ENCODE results near the gene CWC27.

The CWC27 gene

GRCh38 chr5:65043843-65044359 lies 275.2 kb downstream of the CWC27 start:
- no peak for DNase-seq

DNA sequence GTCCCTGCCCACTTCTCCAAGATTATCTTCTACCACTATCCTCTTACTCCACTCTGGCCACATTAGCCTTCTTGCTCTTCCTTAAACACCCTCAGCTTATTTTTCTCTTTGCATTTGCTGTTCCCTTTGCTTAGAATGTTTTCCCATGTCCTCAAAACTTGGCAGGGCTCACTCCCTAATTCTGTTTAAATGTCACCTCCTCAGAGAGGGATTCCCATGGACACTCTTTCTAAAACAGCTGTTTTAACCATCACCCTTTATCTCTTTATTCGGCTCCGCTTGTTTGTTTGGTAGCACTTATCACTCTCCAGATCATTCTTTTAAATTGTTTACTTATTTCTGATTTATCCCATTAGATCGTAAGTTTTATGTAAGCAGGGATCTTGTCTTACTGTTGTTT lies 278.5 kb downstream of the CWC27 start:
- no peak for DNase-seq

- no peak for DNase-seq
These were observed 279.4 kb downstream of the CWC27 start for GRCh38 chr5:65047948-65048690.

DNA sequence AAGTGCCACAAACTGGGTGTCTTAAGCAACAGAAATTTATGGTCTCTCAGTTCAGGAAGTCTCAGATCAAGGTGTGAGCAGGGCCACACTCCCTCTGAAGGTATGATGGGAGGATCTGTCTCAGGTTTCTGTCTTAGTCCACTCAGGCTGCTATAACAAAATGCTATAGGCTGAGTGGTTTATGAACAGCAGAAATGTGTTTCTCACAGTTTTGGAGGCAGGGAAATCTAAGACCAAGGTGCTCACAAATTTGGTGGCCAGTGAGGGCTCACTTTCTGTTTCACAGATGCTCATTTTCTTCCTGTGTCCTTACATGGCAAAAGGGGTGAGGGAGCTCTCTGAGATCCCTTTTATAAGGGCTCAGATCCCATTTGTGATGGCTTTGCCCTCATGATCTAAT lies 281.4 kb downstream of the CWC27 start:
- DNase-seq: no peak

DNA sequence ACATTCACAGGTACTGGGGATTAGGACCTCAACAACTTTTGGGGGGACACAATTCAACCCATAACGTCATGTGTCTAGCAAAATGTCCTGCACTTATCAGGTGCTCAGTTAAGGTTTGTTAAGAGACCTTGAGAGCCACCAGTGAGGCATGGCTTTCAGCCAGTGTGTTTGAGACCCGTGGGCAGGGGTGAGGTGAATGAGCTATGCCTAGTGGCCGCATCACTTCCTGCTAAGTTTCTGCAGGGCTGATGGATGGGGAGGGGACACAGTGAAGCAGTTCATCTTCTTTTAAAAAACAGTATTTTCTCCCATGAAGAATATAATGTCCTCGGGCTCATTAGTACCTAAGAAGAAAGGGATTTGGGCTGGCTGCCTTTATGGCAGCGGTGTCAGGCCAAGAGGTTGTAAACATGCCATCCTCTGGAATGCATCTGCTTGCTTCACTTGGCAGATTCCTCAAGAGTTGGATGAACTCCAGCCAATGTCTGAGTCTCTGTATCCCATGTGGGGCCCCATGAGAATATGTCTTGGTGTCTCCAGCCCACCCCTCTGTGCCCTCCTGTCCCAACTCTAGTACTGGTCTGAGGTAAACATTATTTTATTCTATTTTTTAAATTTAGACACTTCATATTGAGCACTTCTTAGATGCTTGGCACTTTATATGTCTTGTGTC lies 282.2 kb downstream of the CWC27 start:
- no peak for DNase-seq

DNA sequence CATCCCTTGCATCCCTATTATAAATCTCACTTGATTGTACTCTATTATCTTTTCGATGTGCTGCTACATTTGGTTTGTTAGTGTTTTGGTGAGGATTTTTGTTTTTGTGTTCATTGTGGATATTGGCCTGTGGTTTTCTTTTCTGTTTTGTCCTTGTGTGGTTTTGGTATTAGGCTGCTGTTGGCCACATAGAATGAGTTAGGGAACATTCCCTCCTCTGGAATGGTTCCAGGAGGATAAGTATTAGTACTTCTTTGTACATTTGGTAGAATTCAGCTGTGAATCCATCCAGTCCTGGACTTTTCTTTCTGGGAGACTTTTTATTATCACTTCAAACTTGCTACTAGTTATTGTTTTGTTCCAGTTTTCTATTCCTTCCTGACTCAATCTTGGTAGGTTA lies 287.2 kb downstream of the CWC27 start:
- DNase-seq: no peak

- DNase-seq: no peak
These were observed 291.2 kb downstream of the CWC27 start for GRCh38 chr5:65059681-65060598.

- DNase-seq: no peak
These were observed 292.7 kb downstream of the CWC27 start for GRCh38 chr5:65061250-65061973.

GRCh38 chr5:65061974-65062353 lies 293.2 kb downstream of the CWC27 start:
- no peak for DNase-seq

DNA sequence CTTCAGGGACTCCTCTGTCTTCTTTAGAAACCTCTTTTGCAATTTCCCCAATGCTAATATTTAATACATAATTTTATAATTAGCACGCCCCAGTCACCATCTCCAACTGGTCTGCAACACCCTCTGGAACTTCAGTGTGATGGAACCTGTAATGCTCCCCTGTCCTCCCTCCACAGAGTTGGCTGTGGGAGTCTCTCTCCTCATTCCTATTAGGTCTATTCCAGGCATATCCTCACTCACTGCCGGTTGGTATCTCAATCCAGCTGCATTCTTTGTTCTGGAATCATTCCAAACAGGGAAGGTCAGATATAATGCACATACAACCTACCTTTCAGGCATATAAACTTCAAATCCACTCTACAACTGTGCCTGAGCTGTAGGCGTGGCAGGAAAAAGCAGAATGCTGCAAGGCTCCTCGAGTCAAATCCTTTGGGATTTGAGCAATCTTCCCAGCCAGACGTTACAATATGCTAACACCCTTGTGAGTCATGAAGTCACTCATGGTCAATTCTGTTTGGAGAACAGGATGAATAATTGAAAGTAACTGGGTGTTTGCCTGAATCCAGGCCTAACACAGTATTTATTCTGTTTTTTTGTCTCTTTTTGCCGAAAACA lies 293.8 kb downstream of the CWC27 start:
- DNase-seq: no peak

DNA sequence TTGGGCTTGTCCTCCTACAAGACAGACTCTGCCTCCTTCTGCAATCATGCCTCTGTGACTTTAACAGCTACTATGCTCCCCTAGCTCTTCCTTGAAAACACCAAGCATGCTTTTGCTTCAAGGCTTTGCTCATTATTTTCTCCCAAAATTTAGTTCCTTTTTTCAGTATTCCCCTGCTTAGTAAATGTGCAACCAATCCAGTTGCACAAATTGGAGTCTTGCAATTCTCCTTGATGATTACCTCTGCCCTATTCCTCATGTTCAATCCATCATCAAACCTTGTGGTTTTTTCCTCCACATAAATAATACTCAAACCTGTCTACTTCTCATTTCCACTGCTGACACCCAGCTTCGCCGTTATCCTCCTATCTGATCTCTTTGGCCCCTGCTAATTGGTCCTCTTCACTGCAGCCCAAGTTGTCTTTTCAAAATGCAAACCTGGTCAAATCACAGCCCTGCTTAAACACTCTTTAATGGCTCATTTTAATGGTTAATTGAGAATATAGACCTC lies 296.3 kb downstream of the CWC27 start:
- no peak for DNase-seq

DNA sequence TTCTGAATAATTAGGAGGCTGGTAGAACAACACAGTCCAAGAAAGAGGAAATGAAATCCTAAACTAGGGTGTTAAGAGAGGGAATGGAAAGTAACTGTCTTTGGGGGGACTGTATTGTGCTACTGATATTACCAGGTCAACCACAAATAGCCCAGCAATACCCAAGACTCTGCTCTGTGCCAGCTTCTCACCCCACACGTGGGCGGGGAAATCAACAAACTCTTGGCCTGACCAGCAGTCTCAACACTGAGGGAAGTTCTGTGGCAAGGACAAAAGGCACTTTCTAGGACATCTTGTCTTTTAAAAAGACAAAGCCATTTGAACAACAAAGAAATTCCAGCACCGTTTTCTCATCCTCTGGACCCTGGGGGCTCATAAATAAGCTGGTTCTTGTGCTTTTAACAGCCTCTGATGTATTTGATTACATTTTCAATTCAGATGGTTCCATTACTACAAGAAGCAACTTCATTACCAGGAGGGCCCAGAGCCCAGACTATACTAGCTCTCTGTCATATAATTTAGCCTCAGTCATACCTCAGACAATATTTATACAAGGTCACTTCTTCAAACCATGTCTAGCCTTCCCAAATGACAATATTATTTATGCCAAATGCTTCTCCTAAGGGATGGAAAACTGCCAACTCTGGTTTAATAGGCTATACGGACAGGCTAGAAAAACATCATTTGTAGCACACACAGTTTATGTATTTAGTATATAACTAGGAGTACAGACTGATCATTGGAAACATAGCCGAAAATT lies 297.8 kb downstream of the CWC27 start:
- DNase-seq: no peak

DNA sequence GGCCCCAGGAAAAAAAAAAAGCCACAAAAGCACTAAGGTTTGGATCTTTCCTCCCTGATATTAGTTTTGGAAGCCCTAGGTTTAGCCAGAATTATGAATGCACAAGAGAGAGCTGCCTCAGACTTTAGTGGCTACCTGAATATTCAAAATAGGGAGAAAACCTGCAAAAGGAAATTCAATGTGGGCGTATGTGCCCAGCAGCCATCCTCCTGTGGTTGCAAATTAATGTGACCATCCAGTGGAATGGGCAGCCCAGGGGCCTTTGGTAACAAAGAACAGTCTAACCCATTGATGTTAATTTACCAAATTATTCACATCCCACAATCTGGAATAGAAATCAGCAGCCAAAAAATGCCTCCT lies 298.4 kb downstream of the CWC27 start:
- DNase-seq: no peak

All from CD4-positive, alpha-beta T cell treated with Interferon alpha-2 for 1 hour (primary cell).